HG02885 (cell line): ENCODE data around the gene TRAPPC6A.

Experiments
- ATAC-seq: cut with Tn5 transposase; IDR thresholded peaks from one replicate; pipeline ENCODE4 v1.9.1; 2021; ENCODE audit warnings: mild to moderate bottlenecking; ENCODE audit not compliant: unreplicated experiment, poor library complexity

The TRAPPC6A gene

GRCh38 chr19:45150180-45150579, 27.9 kb downstream of the TRAPPC6A start:
- no peak for ATAC-seq

- ATAC-seq: no peak
Measured at GRCh38 chr19:45149129-45149528, 28.9 kb downstream of the TRAPPC6A start.

- ATAC-seq: no peak
Measured at GRCh38 chr19:45147835-45148676, 30.0 kb downstream of the TRAPPC6A start.

- ATAC-seq: no peak
Measured at GRCh38 chr19:45146741-45147205, 31.3 kb downstream of the TRAPPC6A start.

GRCh38 chr19:45146251-45146650, 31.8 kb downstream of the TRAPPC6A start:
- ATAC-seq: no peak

- ATAC-seq: no peak
Measured at GRCh38 chr19:45145270-45146189, 32.5 kb downstream of the TRAPPC6A start.

- no peak for ATAC-seq
Measured at GRCh38 chr19:45144431-45145269, 33.4 kb downstream of the TRAPPC6A start.

GRCh38 chr19:45142726-45143110, 35.3 kb downstream of the TRAPPC6A start:
- no peak for ATAC-seq

- no peak for ATAC-seq
Measured at GRCh38 chr19:45142016-45142725, 35.9 kb downstream of the TRAPPC6A start.

GRCh38 chr19:45141203-45141900, 36.7 kb downstream of the TRAPPC6A start:
- no peak for ATAC-seq

- ATAC-seq: no peak
Measured at GRCh38 chr19:45140533-45140932, 37.5 kb downstream of the TRAPPC6A start.

- no peak for ATAC-seq
Measured at GRCh38 chr19:45140144-45140503, 37.9 kb downstream of the TRAPPC6A start.

GRCh38 chr19:45139286-45140143, 38.5 kb downstream of the TRAPPC6A start:
- no peak for ATAC-seq

GRCh38 chr19:45138303-45138751, 39.7 kb downstream of the TRAPPC6A start:
- no peak for ATAC-seq

- ATAC-seq: no peak
Measured at GRCh38 chr19:45137179-45137761, 40.8 kb downstream of the TRAPPC6A start.

GRCh38 chr19:45136507-45137178, 41.4 kb downstream of the TRAPPC6A start:
- no peak for ATAC-seq

- no peak for ATAC-seq
Measured at GRCh38 chr19:45135176-45135885, 42.7 kb downstream of the TRAPPC6A start.
